ENCODE results near the gene PFKFB4. TPM values are rescaled to one million over a fixed set of nuclear protein-coding genes. Genes with fewer than 3 reads are reported as not detected.

The PFKFB4 gene
- total and polyA plus RNA-seq, 2 experiments from 2014 or later: 9.5 to 14.1 TPM

DNA sequence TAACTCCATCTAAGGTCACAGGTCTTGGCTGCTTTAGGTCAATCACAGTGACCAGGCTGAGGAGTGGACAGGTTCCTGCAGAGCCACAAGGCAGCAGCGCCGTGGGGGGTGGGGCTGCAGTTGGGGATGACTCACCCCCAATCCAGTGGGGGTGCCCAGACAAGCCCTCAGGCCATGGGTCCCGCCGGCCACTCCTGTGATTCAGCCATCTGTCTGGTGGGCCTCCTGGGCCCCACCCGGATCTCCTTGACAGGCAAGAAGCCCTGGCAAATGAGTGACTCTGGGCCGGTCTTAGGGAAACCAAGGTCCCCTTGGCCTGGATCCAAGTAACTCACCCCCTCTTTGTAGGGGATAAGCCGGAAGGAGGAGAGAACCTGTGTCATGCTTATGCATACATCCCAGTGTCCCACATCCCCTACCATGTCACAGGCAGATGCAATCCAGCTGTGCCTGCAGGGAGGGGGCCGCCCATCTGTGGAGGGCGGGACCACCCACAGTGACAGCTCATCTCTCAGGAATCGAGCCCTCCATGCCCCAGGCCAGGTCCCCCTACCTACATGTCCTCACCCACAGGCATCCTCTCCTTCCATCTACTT, 39.0 kb upstream of the PFKFB4 start:
- Histone ChIP-seq H3K4me2 (peak overlapping the region; percentile 72), H3K9me2 (replicated peaks; ENCODE audit: insufficient read depth) (no peaks in the 10 kb centered on the region), H2AFZ (no peak overlapping the region), H4K20me1 (ENCODE audit: insufficient read depth, poor library complexity, severe bottlenecking) (no peaks in the 10 kb centered on the region), H3K27me3 (no peaks in the 10 kb centered on the region), H3K4me3 (no peak overlapping the region), H3K36me3 (replicated peaks; ENCODE audit: insufficient read depth, low read depth) (no peaks in the 10 kb centered on the region), H3K79me2 (no peaks in the 10 kb centered on the region), H3K27ac (peak overlapping the region; percentile 95), H3K9me3 (ENCODE audit: low read depth) (no peaks in the 10 kb centered on the region), H3K4me1 (ENCODE audit: insufficient read depth) (peaks cover 46% of the 10 kb centered on the region)
- TF ChIP-seq EZH2 (IDR thresholded peaks at IDR 0.05; ENCODE audit: borderline replicate concordance) (no peak), CTCF (IDR thresholded peaks at IDR 0.05; ENCODE audit: poor library complexity) (no peak)
- WGBS (ENCODE audit: low lambda C conversion rate, missing lambda C conversion rate): 20% methylated on average over 10 of the region's 10 CpGs
- peak; percentile 86 for DNase-seq (ENCODE audit: low spot score)

GRCh38 chr3:48595075-48595525, 38.5 kb upstream of the PFKFB4 start, which contains the start of gene COL7A1:
Gene COL7A1, minus strand, starts transcription at chr3:48595329. Its CDS starts 170 bp downstream, at chr3:48595159.
- WGBS (ENCODE audit: low lambda C conversion rate, missing lambda C conversion rate): 63% methylated on average over 29 of the region's 35 CpGs
- H3K36me3 ChIP-seq (replicated peaks; ENCODE audit: insufficient read depth, low read depth): no peaks in the 10 kb centered on the region

DNA sequence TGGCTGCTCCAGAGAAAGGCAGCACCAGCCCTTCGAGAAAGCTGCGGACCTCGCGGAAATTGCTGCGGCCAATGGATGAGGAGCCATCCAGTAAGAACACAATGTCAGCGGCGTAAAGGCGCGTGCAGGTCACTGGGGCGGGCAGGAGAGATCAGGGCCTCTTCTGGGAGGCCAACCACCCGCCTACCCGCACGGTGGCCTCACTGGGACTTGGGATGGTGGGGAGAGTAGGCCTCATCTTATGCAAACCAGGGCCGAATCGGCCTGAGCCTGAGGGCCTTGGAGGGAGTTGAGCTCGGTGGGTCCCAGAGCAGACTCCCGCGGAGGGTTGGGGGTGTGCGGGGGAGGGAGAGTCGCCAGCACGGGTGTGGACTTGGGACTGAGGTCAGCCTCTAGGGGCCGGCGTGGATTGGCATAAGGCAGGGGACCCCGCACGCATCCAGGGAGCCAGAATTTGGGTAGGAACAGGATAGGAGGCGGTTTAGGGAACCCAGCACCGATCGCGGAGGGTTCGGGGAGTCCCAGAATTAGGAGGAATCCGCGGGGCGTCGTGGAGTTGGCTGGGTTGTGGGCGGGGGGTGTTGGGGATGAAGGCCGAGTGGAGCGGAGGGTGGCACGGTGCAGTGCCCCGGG, 37.9 kb upstream of the PFKFB4 start:
- no peaks in the 10 kb centered on the region for H3K9me3 ChIP-seq (ENCODE audit: low read depth)
- H3K4me2 ChIP-seq: peak overlapping the region; percentile 72
- H3K79me2 ChIP-seq: no peaks in the 10 kb centered on the region
- WGBS (ENCODE audit: low lambda C conversion rate, missing lambda C conversion rate): 73% methylated on average over 27 of the region's 39 CpGs
- H3K4me1 ChIP-seq (ENCODE audit: insufficient read depth): peaks cover 45% of the 10 kb centered on the region
- no peak overlapping the region for H2AFZ ChIP-seq
- H3K27ac ChIP-seq: no peak overlapping the region
- no peak overlapping the region for H3K4me3 ChIP-seq
- no peaks in the 10 kb centered on the region for H3K36me3 ChIP-seq (replicated peaks; ENCODE audit: insufficient read depth, low read depth)
- H3K9me2 ChIP-seq (replicated peaks; ENCODE audit: insufficient read depth): no peaks in the 10 kb centered on the region
- H3K27me3 ChIP-seq: no peaks in the 10 kb centered on the region
- DNase-seq (ENCODE audit: low spot score): no peak
- TF ChIP-seq CTCF (IDR thresholded peaks at IDR 0.05; ENCODE audit: poor library complexity) (no peak), EZH2phosphoT487 (IDR thresholded peaks at IDR 0.05; ENCODE audit: low read depth, severe bottlenecking, unreplicated experiment) (no peak), EZH2 (IDR thresholded peaks at IDR 0.05; ENCODE audit: borderline replicate concordance) (no peak)
- H4K20me1 ChIP-seq (ENCODE audit: insufficient read depth, poor library complexity, severe bottlenecking): no peaks in the 10 kb centered on the region

More at GRCh38 chr3:48595075-48595525, 38.5 kb upstream of the PFKFB4 start, which contains the start of gene COL7A1:
- H3K4me3 ChIP-seq: no peak within 1 kb of the TSS
- H3K4me2 ChIP-seq: peak within 1 kb of the TSS; percentile 72
- H3K79me2 ChIP-seq: no peaks in the 10 kb centered on the region
- no peaks in the 10 kb centered on the region for H3K27me3 ChIP-seq
- no peak within 1 kb of the TSS for H2AFZ ChIP-seq
- no peaks in the 10 kb centered on the region for H3K9me2 ChIP-seq (replicated peaks; ENCODE audit: insufficient read depth)
- no peaks in the 10 kb centered on the region for H3K9me3 ChIP-seq (ENCODE audit: low read depth)
- H3K27ac ChIP-seq: peak within 1 kb of the TSS; percentile 95
- H4K20me1 ChIP-seq (ENCODE audit: insufficient read depth, poor library complexity, severe bottlenecking): no peaks in the 10 kb centered on the region
- no peak for DNase-seq (ENCODE audit: low spot score)
- H3K4me1 ChIP-seq (ENCODE audit: insufficient read depth): peaks cover 46% of the 10 kb centered on the region
- TF ChIP-seq CTCF (IDR thresholded peaks at IDR 0.05; ENCODE audit: poor library complexity) (no peak), EZH2phosphoT487 (IDR thresholded peaks at IDR 0.05; ENCODE audit: low read depth, severe bottlenecking, unreplicated experiment) (no peak), EZH2 (IDR thresholded peaks at IDR 0.05; ENCODE audit: borderline replicate concordance) (no peak)

Measured in hepatocyte (in vitro differentiated cells).